AG08396 (cell line): ENCODE data around the gene FUT7.

Experiments
- DNase-seq: peaks from one replicate; pipeline ENCODE4 v3.0.0; 2012; ENCODE audit warnings: low spot score, mixed read lengths

FUT7 gene

GRCh38 chr9:137031904-137032640 lies at the start of gene FUT7:
TSS of gene FUT7 (minus strand) at chr9:137032088. CDS start at chr9:137031991, 97 bp downstream.
- no peak for DNase-seq

GRCh38 chr9:137080260-137081122 lies 48.6 kb upstream of the FUT7 start:
- no peak for DNase-seq

GRCh38 chr9:137079401-137079787 lies 47.5 kb upstream of the FUT7 start:
- DNase-seq = no peak

- DNase-seq = no peak
Observed at GRCh38 chr9:137078701-137079400, 47.0 kb upstream of the FUT7 start.

- DNase-seq = no peak
Observed at GRCh38 chr9:137077758-137078693, 46.1 kb upstream of the FUT7 start.

GRCh38 chr9:137077010-137077747 lies 45.3 kb upstream of the FUT7 start, which contains the start of gene UAP1L1:
TSS of gene UAP1L1 (plus strand) at chr9:137077517. CDS start at chr9:137077533, 16 bp downstream.
- peak; percentile 89 for DNase-seq

GRCh38 chr9:137076636-137077009 lies 44.7 kb upstream of the FUT7 start:
- no peak for DNase-seq

GRCh38 chr9:137075275-137075775 lies 43.4 kb upstream of the FUT7 start:
- DNase-seq = no peak

- no peak for DNase-seq
Observed at GRCh38 chr9:137074657-137075274, 42.9 kb upstream of the FUT7 start.

- no peak for DNase-seq
Observed at GRCh38 chr9:137073992-137074399, 42.1 kb upstream of the FUT7 start.

GRCh38 chr9:137071282-137071681 lies 39.4 kb upstream of the FUT7 start:
- no peak for DNase-seq

- DNase-seq = no peak
Observed at GRCh38 chr9:137070906-137071275, 39.0 kb upstream of the FUT7 start.

- peak; percentile 95 for DNase-seq
Observed at GRCh38 chr9:137070201-137070905, 38.5 kb upstream of the FUT7 start, which contains the start of gene SAPCD2. TSS of gene SAPCD2 (minus strand) at chr9:137070557. CDS start at chr9:137070460, 97 bp downstream.

GRCh38 chr9:137069508-137070091 lies 37.7 kb upstream of the FUT7 start:
- DNase-seq = no peak

- DNase-seq = no peak
Observed at GRCh38 chr9:137068539-137069507, 36.9 kb upstream of the FUT7 start.

GRCh38 chr9:137067860-137068538 lies 36.1 kb upstream of the FUT7 start:
- DNase-seq = peak; percentile 87
